ENCODE data around the gene NAALADL2. TPM values are rescaled to one million over a fixed set of nuclear protein-coding genes. Genes with fewer than 3 reads are reported as not detected.

The NAALADL2 gene
- total RNA-seq, 1 experiment from 2014 or later: 12.8 TPM

- no peak overlapping the region for H3K27ac ChIP-seq
- no peak overlapping the region for H2AFZ ChIP-seq
- no peak overlapping the region for H3K4me2 ChIP-seq
- no peaks in the 10 kb centered on the region for H4K20me1 ChIP-seq (ENCODE audit: insufficient read depth)
- no peaks in the 10 kb centered on the region for H3K79me2 ChIP-seq (ENCODE audit: low read depth)
- peaks cover 9% of the 10 kb centered on the region; the same call in 1 of the 2 replicates for H3K9me3 ChIP-seq (ENCODE audit: insufficient read depth, low read depth)
- intact Hi-C loops (cut with micrococcal nuclease; ENCODE audit: unreplicated experiment): no loop called here
- ChIA-PET POLR2A (ENCODE audit: unreplicated experiment) (no interaction called here), CTCF (interaction anchor here (0.5 to 0.6 kb wide), 2 partner anchors 167 to 1116 kb away, joined by 3 to 4 read pairs; no protein-coding TSS in a partner anchor)
- H3K4me3 ChIP-seq: no peak overlapping the region
- H3K4me1 ChIP-seq (replicated peaks; ENCODE audit: insufficient read depth): peaks cover 13% of the 10 kb centered on the region
- no TSS peak for BruUV-seq (replicated peaks)
- TF ChIP-seq EZH2 (IDR thresholded peaks at IDR 0.05; ENCODE audit: low read depth) (no peak), CTCF (conservative IDR thresholded peaks at IDR 0.05) (peak; percentile 58)
- no peaks in the 10 kb centered on the region for H3K27me3 ChIP-seq (ENCODE audit: insufficient read depth, low read depth)
- DNase-seq: no peak
- H3K9me2 ChIP-seq (ENCODE audit: insufficient read depth): no peaks in the 10 kb centered on the region
- no peaks in the 10 kb centered on the region for H3K36me3 ChIP-seq (ENCODE audit: low read depth)
- peaks cover 10% of the 10 kb centered on the region for H3F3A ChIP-seq (ENCODE audit: insufficient read depth, low read depth)
Measured at GRCh38 chr3:175146258-175146657, 287.1 kb downstream of the NAALADL2 start.

DNA sequence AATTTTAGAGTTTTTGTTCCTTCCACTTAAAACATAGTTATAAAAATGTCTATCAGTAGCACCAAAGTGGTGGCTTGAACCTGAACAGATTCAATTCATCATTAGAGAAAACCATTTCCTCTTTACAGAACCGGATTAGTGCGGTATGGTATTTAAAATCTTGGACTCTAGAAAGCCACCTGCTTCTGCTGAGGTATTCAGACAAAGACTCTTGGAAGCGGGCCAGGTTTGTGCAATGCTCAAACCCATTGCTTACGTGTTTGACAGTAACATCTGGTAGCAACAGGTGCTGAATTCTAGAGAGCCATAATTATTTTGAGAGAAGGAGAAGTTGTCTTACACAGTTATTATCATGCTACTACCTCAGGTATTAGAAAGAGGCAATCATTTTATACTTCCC, 290.5 kb downstream of the NAALADL2 start:
- Histone ChIP-seq H3K9me2 (ENCODE audit: insufficient read depth) (no peaks in the 10 kb centered on the region), H3K79me2 (ENCODE audit: low read depth) (no peaks in the 10 kb centered on the region), H2AFZ (no peak overlapping the region), H3K4me1 (replicated peaks; ENCODE audit: insufficient read depth) (peaks cover 20% of the 10 kb centered on the region), H3F3A (ENCODE audit: insufficient read depth, low read depth) (peaks cover 14% of the 10 kb centered on the region), H3K9me3 (ENCODE audit: insufficient read depth, low read depth) (peaks cover 12% of the 10 kb centered on the region; the same call in 1 of the 2 replicates), H3K4me2 (no peak overlapping the region), H3K27me3 (ENCODE audit: insufficient read depth, low read depth) (no peaks in the 10 kb centered on the region), H4K20me1 (ENCODE audit: insufficient read depth) (no peaks in the 10 kb centered on the region), H3K4me3 (no peak overlapping the region), H3K36me3 (ENCODE audit: low read depth) (no peaks in the 10 kb centered on the region), H3K27ac (no peak overlapping the region)
- BruUV-seq (replicated peaks): no TSS peak
- CTCF ChIA-PET: no interaction called here
- peak in 1 of 2 experiments; percentile 49 for DNase-seq
- intact Hi-C loops (cut with micrococcal nuclease; ENCODE audit: unreplicated experiment): loop anchor here (5.0 to 10.0 kb wide), 3 partner anchors 195 to 1285 kb away; no protein-coding TSS in a partner anchor
- POLR2A ChIA-PET (ENCODE audit: unreplicated experiment): interaction anchor here (0.6 kb wide), 1 partner anchor 11 kb away, joined by 7 read pairs; no protein-coding TSS in a partner anchor
- no peak for TF ChIP-seq CTCF (conservative IDR thresholded peaks at IDR 0.05)
- TF ChIP-seq EZH2 (IDR thresholded peaks at IDR 0.05; ENCODE audit: low read depth): no peak

GRCh38 chr3:175150812-175151401, 291.8 kb downstream of the NAALADL2 start:
- H3K9me2 ChIP-seq (ENCODE audit: insufficient read depth): no peaks in the 10 kb centered on the region
- TF ChIP-seq EZH2 (IDR thresholded peaks at IDR 0.05; ENCODE audit: low read depth) (no peak), CTCF (conservative IDR thresholded peaks at IDR 0.05) (no peak)
- no peaks in the 10 kb centered on the region for H3K36me3 ChIP-seq (ENCODE audit: low read depth)
- ChIA-PET CTCF (no interaction called here), POLR2A (ENCODE audit: unreplicated experiment) (interaction anchor here (0.5 to 0.7 kb wide), 2 partner anchors 48 to 235 kb away, joined by 3 to 15 read pairs; no protein-coding TSS in a partner anchor)
- intact Hi-C loops (cut with micrococcal nuclease; ENCODE audit: unreplicated experiment): loop anchor here (1.0 to 10.0 kb wide), 4 partner anchors 196 to 1284 kb away; no protein-coding TSS in a partner anchor
- H3K4me2 ChIP-seq: peak overlapping the region; percentile 67
- peaks cover 14% of the 10 kb centered on the region for H3F3A ChIP-seq (ENCODE audit: insufficient read depth, low read depth)
- H3K9me3 ChIP-seq (ENCODE audit: insufficient read depth, low read depth): peaks cover 12% of the 10 kb centered on the region; the same call in 1 of the 2 replicates
- peak overlapping the region; percentile 61 for H2AFZ ChIP-seq
- no peaks in the 10 kb centered on the region for H3K27me3 ChIP-seq (ENCODE audit: insufficient read depth, low read depth)
- H3K27ac ChIP-seq: peak overlapping the region; percentile 86
- peaks cover 20% of the 10 kb centered on the region for H3K4me1 ChIP-seq (replicated peaks; ENCODE audit: insufficient read depth)
- no peaks in the 10 kb centered on the region for H3K79me2 ChIP-seq (ENCODE audit: low read depth)
- peak overlapping the region; percentile 17; the same call in 1 of the 2 replicates for H3K4me3 ChIP-seq
- no peaks in the 10 kb centered on the region for H4K20me1 ChIP-seq (ENCODE audit: insufficient read depth)
- no TSS peak for BruUV-seq (replicated peaks)
- DNase-seq: peak; percentile 66 to 99
